ENCODE results near the gene VANGL1.

DNA sequence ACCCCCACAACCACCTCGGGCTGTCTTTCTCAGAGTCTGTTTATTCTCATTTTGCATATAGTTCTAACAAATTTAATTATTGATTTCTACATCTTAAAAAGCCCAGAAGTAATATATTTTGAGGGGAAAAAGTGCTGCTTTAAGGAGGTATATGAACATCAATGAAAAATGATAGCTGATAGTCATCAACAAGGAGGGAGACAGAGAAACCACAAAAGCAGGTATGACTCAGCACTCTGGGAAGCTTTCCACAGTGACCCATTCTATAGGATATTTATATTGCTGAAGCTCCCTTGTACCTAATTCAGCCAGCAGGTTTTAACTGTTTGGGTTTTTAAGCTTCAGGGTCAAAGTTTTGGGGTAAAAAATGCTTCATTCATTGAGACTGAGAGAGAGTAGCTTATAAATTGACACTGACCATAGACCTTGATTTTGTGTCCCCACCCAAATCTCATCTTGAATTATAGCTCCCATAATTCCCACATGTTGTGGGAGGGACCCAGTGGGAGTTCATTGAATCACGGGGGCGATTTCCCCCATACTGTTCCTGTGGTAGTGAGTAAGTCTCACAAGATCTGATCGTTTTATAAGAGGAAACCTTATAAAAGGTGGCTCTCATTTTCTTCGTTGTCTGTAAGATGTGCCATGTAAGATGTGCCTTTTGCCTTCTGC is 27.4 kb downstream of the VANGL1 start:
- TF ChIP-seq, protein P1, sequence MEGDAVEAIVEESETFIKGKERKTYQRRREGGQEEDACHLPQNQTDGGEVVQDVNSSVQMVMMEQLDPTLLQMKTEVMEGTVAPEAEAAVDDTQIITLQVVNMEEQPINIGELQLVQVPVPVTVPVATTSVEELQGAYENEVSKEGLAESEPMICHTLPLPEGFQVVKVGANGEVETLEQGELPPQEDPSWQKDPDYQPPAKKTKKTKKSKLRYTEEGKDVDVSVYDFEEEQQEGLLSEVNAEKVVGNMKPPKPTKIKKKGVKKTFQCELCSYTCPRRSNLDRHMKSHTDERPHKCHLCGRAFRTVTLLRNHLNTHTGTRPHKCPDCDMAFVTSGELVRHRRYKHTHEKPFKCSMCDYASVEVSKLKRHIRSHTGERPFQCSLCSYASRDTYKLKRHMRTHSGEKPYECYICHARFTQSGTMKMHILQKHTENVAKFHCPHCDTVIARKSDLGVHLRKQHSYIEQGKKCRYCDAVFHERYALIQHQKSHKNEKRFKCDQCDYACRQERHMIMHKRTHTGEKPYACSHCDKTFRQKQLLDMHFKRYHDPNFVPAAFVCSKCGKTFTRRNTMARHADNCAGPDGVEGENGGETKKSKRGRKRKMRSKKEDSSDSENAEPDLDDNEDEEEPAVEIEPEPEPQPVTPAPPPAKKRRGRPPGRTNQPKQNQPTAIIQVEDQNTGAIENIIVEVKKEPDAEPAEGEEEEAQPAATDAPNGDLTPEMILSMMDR (IDR thresholded peaks at IDR 0.05) = no peak
- no peak for TF ChIP-seq POLR2A (IDR thresholded peaks at IDR 0.05)

Data from adrenal gland (tissue), 5 donors.